ENCODE results near the gene LTF. TPM values are rescaled to one million over a fixed set of nuclear protein-coding genes. Genes with fewer than 3 reads are reported as not detected.
A peak's percentile ranks its signal among the peaks of the same experiment; 100 is the strongest.

The LTF gene
- total and polyA plus RNA-seq, 9 of the 15 experiments (the other 6 are each of a cell fraction or from before 2014, with no cell fraction given): 0.07 TPM; not detected in 8

DNA sequence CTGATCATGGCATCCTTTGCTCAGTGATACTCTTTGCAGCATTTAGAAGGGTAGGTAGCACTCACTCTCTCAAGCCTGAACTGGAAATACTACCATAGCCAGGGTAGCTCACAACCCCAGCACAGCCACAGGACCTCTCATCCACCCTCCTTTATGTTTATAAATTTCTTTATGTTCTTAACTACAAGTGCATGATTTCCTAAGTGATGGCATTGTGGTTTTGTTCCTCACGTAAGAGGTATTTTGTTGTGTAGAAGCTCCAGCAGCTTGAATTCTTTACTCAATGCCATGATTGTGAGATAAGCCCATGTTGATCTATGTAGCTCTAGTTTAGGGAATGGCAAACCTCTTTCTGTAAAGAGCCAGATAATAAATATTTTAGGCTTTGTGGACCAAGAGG is 25.2 kb upstream of the LTF start:
- in situ Hi-C loops (cut with MboI) (loop anchor here (5.0 kb wide), 1 partner anchor 67 kb away; no protein-coding TSS in a partner anchor), intact Hi-C loops (cut with micrococcal nuclease) (loop anchor here (1.0 to 2.0 kb wide), 2 partner anchors 19 to 141 kb away; no protein-coding TSS in a partner anchor)
- Histone ChIP-seq H3K79me2 (ENCODE audit: control insufficient read depth, insufficient read depth, low read length) (no peaks in the 10 kb centered on the region), H3K4me3 (no peak overlapping the region), H3K4me1 (replicated peaks in 1 of 2; ENCODE audit: control insufficient read depth in 2 of 2, insufficient read depth in 2 of 2, low read length in 2 of 2) (peaks cover 29 to 41% of the 10 kb centered on the region in 2 experiments; a peak in 4 of 5 replicates), H3K27me3 (ENCODE audit: control insufficient read depth in 2 of 2, insufficient read depth in 2 of 2, low read length in 2 of 2) (no peaks in the 10 kb centered on the region), H3K36me3 (ENCODE audit: control insufficient read depth, insufficient read depth, low read length) (no peaks in the 10 kb centered on the region), H3K9ac (ENCODE audit: insufficient read depth in 1 of 2, low read depth in 2 of 2, low read length in 2 of 2) (no peak overlapping the region), H2AFZ (ENCODE audit: low read depth, low read length) (0 out of 2 replicates have a peak overlapping the region, but pooled peaks have one; percentile 65), H4K20me1 (replicated peaks; ENCODE audit: control insufficient read depth, insufficient read depth, low read length) (0 out of 2 replicates have a peak, but pooled peaks cover 3% of the 10 kb centered on the region), H3K4me2 (ENCODE audit: insufficient read depth, low read length) (no peak overlapping the region), H3K9me1 (ENCODE audit: control insufficient read depth, insufficient read depth, low read length) (peaks cover 2% of the 10 kb centered on the region), H3K27ac (ENCODE audit: extremely low read depth, low read depth, low read length) (no peak overlapping the region), H3K9me3 (replicated peaks; ENCODE audit: control insufficient read depth, insufficient read depth, low read depth, low read length) (no peaks in the 10 kb centered on the region)
- CTCF ChIA-PET (ENCODE audit: low intra/inter-chr PET ratio): interaction anchor here (0.6 to 7.1 kb wide), 4 partner anchors 19 to 141 kb away, joined by 3 to 177 read pairs (median 52); no protein-coding TSS in a partner anchor
- ATAC-seq (no peak), DNase-seq (ENCODE audit: extremely low read depth in 1 of 4, low spot score in 3 of 4) (no peak), FAIRE-seq (peak; percentile 15)
- TF ChIP-seq FOXJ2 (tag; IDR thresholded peaks at IDR 0.05): 0 out of 2 replicates have a peak, but pooled peaks have one; percentile 34
- TF ChIP-seq SIN3B (IDR thresholded peaks at IDR 0.05; ENCODE audit: low read depth): no peak
- no peak for TF ChIP-seq GABPA (tag; conservative IDR thresholded peaks at IDR 0.05; ENCODE audit: low read depth)
- no peak for TF ChIP-seq EHMT2 (IDR thresholded peaks at IDR 0.05)
- BruUV-seq (replicated peaks): no TSS peak
- WGBS (ENCODE audit: insufficient coverage, low coverage, missing lambda C conversion rate): 29% methylated on average over 1 of the region's 1 CpG
- POLR2A ChIA-PET: interaction anchor here (1.1 to 2.4 kb wide), 4 partner anchors 11 to 125 kb away, joined by 3 to 25 read pairs (median 7); no protein-coding TSS in a partner anchor

DNA sequence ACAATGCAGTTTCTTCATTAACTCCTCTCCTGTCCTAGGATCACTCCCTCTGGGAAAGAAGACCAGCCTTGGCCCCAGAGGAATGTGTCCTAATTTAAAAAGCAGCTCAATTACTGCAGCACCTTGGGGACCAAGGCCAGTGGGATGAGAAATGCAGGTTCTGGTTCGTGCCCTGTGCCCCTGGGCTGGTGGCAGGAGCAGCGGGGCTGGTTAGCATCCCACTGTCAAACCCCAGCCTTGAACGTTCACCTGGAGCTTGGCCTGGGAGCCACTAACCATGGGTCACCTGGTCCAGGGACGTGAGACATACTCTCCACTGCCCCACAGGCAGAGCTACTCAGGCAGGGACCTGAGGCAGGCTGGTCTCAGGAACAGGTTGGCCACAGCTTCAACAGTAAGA is 24.7 kb upstream of the LTF start:
- Histone ChIP-seq H3K9ac (ENCODE audit: insufficient read depth in 1 of 2, low read depth in 2 of 2, low read length in 2 of 2) (0 out of 4 replicates have a peak overlapping the region, but pooled peaks of 1 of the 2 experiments have one; percentile 3), H3K9me1 (ENCODE audit: control insufficient read depth, insufficient read depth, low read length) (peaks cover 2% of the 10 kb centered on the region), H3K79me2 (ENCODE audit: control insufficient read depth, insufficient read depth, low read length) (no peaks in the 10 kb centered on the region), H3K27me3 (ENCODE audit: control insufficient read depth in 2 of 2, insufficient read depth in 2 of 2, low read length in 2 of 2) (no peaks in the 10 kb centered on the region), H3K27ac (ENCODE audit: extremely low read depth, low read depth, low read length) (no peak overlapping the region), H3K36me3 (ENCODE audit: control insufficient read depth, insufficient read depth, low read length) (no peaks in the 10 kb centered on the region), H3K4me3 (no peak overlapping the region), H4K20me1 (replicated peaks; ENCODE audit: control insufficient read depth, insufficient read depth, low read length) (0 out of 2 replicates have a peak, but pooled peaks cover 3% of the 10 kb centered on the region), H2AFZ (ENCODE audit: low read depth, low read length) (peak overlapping the region; percentile 65), H3K9me3 (replicated peaks; ENCODE audit: control insufficient read depth, insufficient read depth, low read depth, low read length) (no peaks in the 10 kb centered on the region), H3K4me1 (replicated peaks in 1 of 2; ENCODE audit: control insufficient read depth in 2 of 2, insufficient read depth in 2 of 2, low read length in 2 of 2) (peaks cover 31 to 41% of the 10 kb centered on the region in 2 experiments; a peak in 4 of 5 replicates), H3K4me2 (ENCODE audit: insufficient read depth, low read length) (peak overlapping the region; percentile 50; the same call in 1 of the 2 replicates)
- in situ Hi-C loops (cut with MboI): loop anchor here (5.0 kb wide), 1 partner anchor 68 kb away; no protein-coding TSS in a partner anchor
- no TSS peak for BruUV-seq (replicated peaks)
- no peak for FAIRE-seq
- DNase-seq (ENCODE audit: extremely low read depth in 1 of 4, low spot score in 3 of 4): no peak
- ChIA-PET CTCF (ENCODE audit: low intra/inter-chr PET ratio) (interaction anchor here (0.5 to 7.1 kb wide), 10 partner anchors 20 to 229 kb away, joined by 3 to 177 read pairs (median 3); no protein-coding TSS in a partner anchor), POLR2A (interaction anchor here (0.6 to 2.4 kb wide), 8 partner anchors 11 to 183 kb away, joined by 3 to 25 read pairs (median 3); no protein-coding TSS in a partner anchor)
- ATAC-seq: 0 out of 3 replicates have a peak, but pooled peaks have one; percentile 4
- TF ChIP-seq ERF (CRISPR knock-in tag; IDR thresholded peaks at IDR 0.05) (no peak), RBBP5 (IDR thresholded peaks at IDR 0.05; ENCODE audit: borderline replicate concordance, insufficient read depth, low read length, poor library complexity, severe bottlenecking) (peak; percentile 3)
- 40% methylated on average over 4 of the region's 4 CpGs for WGBS (ENCODE audit: insufficient coverage, low coverage, missing lambda C conversion rate)
- intact Hi-C loops (cut with micrococcal nuclease): loop anchor here (1.0 to 2.0 kb wide), 2 partner anchors 20 to 141 kb away; no protein-coding TSS in a partner anchor

All from K562 (cell line).